GM19238 (cell line): ENCODE results near the gene GMDS.

Experiments
- DNase-seq: peaks from one replicate; pipeline ENCODE4 v3.0.0; 2011; ENCODE audit warnings: low spot score; ENCODE audit not compliant: insufficient read length

Gene GMDS

GRCh38 chr6:2038092-2038491 lies 207.3 kb downstream of the GMDS start:
- no peak for DNase-seq

GRCh38 chr6:2037237-2037926 lies 208.0 kb downstream of the GMDS start:
- DNase-seq = no peak

DNA sequence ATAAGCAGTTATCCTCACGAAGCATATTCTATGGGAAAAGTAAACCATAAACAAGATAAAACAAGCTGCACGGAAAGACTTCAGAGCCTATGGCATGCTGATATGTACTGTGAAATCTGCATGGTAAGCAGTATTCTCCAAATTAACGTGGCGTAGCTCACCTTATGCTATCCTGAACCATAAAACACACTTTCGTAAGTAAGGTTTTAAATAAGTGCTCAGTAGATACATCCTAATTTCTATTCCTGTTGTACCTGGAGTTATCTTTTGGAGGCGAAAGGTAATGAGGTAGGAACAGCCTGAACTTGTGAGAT lies 208.7 kb downstream of the GMDS start:
- no peak for DNase-seq

DNA sequence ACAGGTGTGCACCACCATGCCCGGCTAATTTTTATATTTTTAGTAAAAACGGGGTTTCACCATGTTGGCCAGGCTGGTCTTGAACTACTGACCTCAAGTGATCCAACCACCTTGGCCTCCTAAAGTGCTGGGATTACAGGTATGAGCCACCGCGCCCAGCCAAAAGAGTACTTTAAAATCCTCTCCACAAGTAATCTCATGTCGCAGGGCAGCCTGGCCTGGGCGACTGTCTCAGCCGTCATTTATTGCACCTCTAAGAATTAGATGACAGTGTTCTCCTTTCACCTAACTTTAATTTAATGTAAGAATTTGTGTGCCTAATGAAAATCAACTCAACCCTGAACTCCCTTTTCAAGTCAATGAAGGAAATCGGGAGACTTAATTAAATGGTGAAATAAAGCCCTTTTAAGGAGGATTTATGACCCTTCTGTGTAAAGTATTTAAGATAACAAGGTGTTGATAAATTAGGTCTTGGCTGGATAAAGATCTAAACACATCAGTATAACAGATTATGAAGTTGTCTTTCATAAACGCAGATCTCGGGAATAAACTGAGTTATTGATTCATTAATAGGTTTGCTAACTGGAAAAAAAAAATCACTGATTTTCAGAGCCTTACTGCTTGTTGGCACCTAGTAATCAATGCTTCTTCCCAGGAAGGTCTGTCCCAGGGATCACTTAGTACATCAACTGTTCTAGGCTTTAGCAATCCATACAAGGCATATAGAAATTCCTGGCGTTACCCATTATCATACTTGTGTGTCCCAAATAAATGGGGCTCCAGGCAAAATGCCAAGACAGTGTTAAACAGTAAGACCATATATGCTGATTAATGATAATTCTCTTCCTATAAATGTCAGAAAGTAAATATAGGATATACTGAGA lies 209.3 kb downstream of the GMDS start:
- DNase-seq = no peak

DNA sequence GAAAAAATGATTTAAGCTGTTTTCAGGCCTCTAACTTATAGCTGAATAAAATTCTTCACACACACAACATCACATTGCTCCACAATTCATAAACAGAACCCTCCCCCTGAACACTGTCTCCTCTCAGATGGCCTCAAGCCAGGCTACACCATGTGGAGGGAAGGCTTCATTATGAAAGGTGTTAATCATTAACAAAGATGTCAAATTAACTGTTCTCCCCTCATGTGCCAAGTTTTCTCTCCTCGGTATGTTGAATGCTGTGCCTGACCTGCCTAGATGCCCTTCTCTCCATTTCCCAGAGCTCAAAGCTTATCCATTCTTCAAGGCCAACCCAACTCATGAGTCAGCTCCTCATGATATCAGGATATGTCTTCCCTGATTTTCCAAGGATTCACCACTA lies 210.4 kb downstream of the GMDS start:
- no peak for DNase-seq

DNA sequence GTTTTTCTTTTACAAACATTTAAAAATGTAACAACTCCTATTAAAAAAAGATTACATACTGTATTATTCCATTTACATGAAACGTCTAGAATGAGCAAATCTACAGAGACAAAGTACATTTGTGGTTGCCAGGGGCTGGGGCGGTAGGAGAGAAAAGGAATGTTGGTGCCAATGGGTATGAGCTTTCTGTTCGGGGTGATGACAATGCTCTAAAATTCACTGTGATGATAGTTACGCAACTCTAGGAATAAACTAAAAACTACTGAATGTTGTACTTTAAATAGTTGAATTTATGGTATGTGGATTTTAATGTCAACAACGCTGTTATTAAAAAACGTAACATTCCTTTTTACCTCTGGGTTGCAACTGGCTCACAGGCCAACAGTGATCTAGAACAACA lies 211.1 kb downstream of the GMDS start:
- no peak for DNase-seq

GRCh38 chr6:2033544-2033943 lies 211.9 kb downstream of the GMDS start:
- DNase-seq = no peak

- DNase-seq = no peak
These were observed 214.6 kb downstream of the GMDS start for GRCh38 chr6:2030682-2031244.

- no peak for DNase-seq
These were observed 215.5 kb downstream of the GMDS start for GRCh38 chr6:2029952-2030351.

GRCh38 chr6:2029130-2029794 lies 216.1 kb downstream of the GMDS start:
- no peak for DNase-seq

- DNase-seq = peak; percentile 5
These were observed 216.9 kb downstream of the GMDS start for GRCh38 chr6:2028457-2029038.

DNA sequence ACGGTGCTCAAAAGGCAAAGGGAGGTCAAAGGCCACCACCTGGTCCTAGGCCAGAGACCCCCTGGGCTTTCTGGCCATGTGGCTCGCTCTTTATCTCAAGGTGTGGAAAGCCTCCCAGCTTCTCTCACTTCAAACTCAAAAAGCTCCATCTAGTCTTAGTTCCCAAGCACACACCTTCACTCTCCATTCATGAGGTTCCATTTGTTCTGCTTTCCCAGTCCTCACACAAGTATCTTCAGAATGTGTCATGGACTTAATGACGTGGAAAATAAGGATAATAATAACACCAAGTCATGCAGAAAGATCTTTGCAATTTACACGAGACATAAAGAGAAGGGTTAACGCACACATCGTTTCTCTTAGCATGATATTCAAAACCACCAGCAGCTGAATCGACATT lies 219.3 kb downstream of the GMDS start:
- DNase-seq = no peak

GRCh38 chr6:2021713-2022125 lies 223.7 kb downstream of the GMDS start:
- DNase-seq = no peak

GRCh38 chr6:2020909-2021308 lies 224.5 kb downstream of the GMDS start:
- DNase-seq = no peak

- no peak for DNase-seq
These were observed 226.4 kb downstream of the GMDS start for GRCh38 chr6:2019051-2019450.

DNA sequence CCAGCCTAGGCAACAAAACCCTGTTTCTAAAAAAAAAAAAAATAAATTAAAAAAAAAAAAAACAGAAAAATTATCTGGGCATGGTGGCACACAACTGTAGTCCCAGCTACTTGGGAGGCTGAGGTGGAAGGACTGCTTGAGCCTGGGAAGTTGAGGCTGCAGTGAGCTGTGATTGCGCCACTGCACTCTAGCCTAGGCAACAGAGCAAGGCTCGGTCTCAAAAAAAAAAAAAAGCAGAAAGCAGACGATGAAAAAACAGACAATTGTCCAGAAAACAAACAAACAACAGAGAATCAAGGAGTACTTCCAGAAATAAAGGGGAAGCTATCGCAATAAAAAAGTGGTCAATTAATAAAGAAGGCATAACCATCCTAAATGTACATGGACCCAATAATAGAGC lies 229.4 kb downstream of the GMDS start:
- no peak for DNase-seq

DNA sequence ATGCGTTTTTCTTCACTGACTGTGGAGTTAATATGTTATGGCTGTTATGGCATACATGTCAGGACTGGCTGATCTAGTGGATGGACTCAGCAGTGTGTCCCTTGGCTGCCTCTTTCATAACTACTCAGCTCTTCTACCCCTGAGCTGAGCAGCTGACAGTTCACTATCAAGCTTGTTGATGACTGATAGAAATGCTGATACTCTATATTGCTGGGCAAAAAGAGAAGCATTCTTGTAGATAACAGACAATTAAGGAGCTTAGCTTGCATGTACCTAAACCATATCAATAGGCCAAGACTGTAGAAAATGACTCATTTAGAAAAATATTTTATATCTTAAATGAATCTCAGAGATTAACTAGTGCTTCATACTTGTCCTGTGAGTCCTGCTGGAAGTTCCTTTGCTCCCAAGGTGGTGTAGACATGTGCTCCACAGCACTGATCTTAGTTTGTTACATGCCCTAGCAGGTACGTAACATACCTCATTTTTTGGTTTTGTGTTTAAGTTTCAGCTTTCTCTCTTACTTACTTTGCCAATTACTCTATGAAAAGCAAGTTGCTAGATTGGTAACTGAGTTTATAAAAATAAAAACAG lies 236.9 kb downstream of the GMDS start:
- no peak for DNase-seq

DNA sequence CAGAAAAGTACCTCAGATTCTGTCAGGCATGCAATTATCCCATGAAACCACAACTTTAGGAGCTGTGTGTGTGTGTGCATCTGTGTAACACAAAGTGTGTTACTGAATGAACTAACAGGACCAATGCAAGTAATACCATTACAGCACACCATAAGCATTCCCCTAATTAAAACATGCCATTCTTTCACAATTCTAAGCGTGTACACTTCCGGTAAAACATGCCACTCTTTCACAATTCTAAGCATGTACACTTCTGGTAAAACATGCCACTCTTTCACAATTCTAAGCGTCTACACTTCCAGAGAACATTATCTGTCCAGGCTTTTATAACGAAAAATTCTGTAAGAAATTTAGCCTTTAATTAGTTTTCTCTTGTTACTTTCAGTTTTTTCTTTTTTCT lies 238.2 kb downstream of the GMDS start:
- DNase-seq = no peak

DNA sequence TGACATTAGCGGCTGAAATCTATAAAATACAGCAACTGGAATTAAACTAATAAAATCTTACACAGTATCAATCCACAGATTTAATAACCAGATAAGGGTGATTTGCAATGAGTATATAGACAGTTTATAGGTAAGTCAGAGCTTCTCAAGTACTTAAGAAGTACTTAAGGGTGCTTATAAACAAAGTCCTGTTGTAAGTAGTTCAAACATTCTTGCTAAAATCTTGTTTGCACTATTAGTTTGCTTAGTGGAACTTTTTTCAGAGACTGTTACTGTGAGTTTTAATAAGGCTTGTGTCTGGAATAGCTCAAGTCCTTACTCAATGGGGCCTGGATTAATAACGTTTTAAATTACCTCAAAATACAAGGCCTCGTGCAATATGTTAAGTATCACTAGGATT lies 240.5 kb downstream of the GMDS start:
- DNase-seq = no peak

GRCh38 chr6:2000962-2001361 lies 244.4 kb downstream of the GMDS start:
- no peak for DNase-seq

DNA sequence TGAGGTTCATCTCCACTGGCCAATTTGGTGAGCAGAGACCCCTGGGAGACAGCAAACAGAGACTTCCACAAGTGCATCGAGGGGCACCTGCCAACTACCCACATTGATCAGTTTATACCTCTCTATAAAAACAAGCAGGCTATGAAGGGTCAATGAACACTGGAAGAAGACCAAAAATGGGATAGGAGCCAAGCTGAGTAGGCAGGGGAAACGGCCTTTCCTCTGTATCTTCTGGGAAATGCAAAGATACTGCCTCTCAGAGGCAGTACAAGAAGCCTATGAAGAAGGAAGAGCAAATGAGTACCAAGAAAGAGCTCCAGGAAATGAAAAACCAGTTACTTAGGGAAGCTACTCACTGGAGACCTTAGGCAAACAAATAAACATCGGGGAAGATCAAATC lies 247.7 kb downstream of the GMDS start:
- DNase-seq = no peak
